ENCODE measurements around the gene UTP25.
"Not testable (repeated sequence)": the region's sequence is repeated elsewhere in the genome, so short reads cannot be mapped to it uniquely, and the experiment has no call there.

Gene UTP25

GRCh38 chr1:209875515-209875914, 47.7 kb downstream of the UTP25 start:
- DNase-seq, result no peak

GRCh38 chr1:209876078-209876800, 48.5 kb downstream of the UTP25 start:
- no peak for DNase-seq

GRCh38 chr1:209877087-209877764, 49.5 kb downstream of the UTP25 start:
- no peak for DNase-seq

GRCh38 chr1:209878964-209879363, 51.2 kb downstream of the UTP25 start:
- DNase-seq, result no peak

GRCh38 chr1:209879539-209879938, 51.8 kb downstream of the UTP25 start:
- DNase-seq, result no peak

GRCh38 chr1:209880031-209880430, 52.3 kb downstream of the UTP25 start:
- no peak for DNase-seq

GRCh38 chr1:209881619-209882018, 53.8 kb downstream of the UTP25 start:
- DNase-seq, result no peak

GRCh38 chr1:209882286-209882685, 54.5 kb downstream of the UTP25 start:
- DNase-seq, result no peak

GRCh38 chr1:209882942-209883340, 55.2 kb downstream of the UTP25 start:
- no peak for DNase-seq

GRCh38 chr1:209883341-209883971, 55.7 kb downstream of the UTP25 start:
- DNase-seq, result no peak

GRCh38 chr1:209884249-209884648, 56.5 kb downstream of the UTP25 start:
- DNase-seq, result no peak

GRCh38 chr1:209884665-209885117, 56.9 kb downstream of the UTP25 start:
- DNase-seq, result peak; percentile 39

- no peak for DNase-seq
Observed at GRCh38 chr1:209885403-209886218, 57.8 kb downstream of the UTP25 start.

- no peak for DNase-seq
Observed at GRCh38 chr1:209886219-209886536, 58.4 kb downstream of the UTP25 start.

GRCh38 chr1:209888291-209889076, 60.7 kb downstream of the UTP25 start:
- DNase-seq, result not testable (repeated sequence)

- DNase-seq, result no peak
Observed at GRCh38 chr1:209889077-209889418, 61.3 kb downstream of the UTP25 start.

- no peak for DNase-seq
Observed at GRCh38 chr1:209890641-209891330, 63.0 kb downstream of the UTP25 start.

- DNase-seq, result no peak
Observed at GRCh38 chr1:209893751-209894150, 66.0 kb downstream of the UTP25 start.

GRCh38 chr1:209895709-209896108, 67.9 kb downstream of the UTP25 start:
- no peak for DNase-seq

GRCh38 chr1:209896346-209896745, 68.6 kb downstream of the UTP25 start:
- no peak for DNase-seq

- not testable (repeated sequence) for DNase-seq
Observed at GRCh38 chr1:209898271-209898670, 70.5 kb downstream of the UTP25 start.

GRCh38 chr1:209898851-209899250, 71.1 kb downstream of the UTP25 start:
- not testable (repeated sequence) for DNase-seq

Measured in activated CD4-positive, CD25-positive, alpha-beta regulatory T cell treated with anti-CD3 and anti-CD28 coated beads, Interleukin-2, amount 50 U/mL, for 72 hours (primary cell).